ENCODE measurements around the gene DEFB112.

DEFB112 gene

GRCh38 chr6:50056242-50056641, 6.5 kb upstream of the DEFB112 start:
- TF ChIP-seq SUZ12 (IDR thresholded peaks at IDR 0.05; ENCODE audit: extremely low read depth, insufficient read depth, insufficient read length) (no peak), YY1 (IDR thresholded peaks at IDR 0.05; ENCODE audit: insufficient read depth, insufficient read length) (no peak), ZNF274 (IDR thresholded peaks at IDR 0.05; ENCODE audit: low read depth, low read length) (no peak)
- no peaks in the 10 kb centered on the region for H3K9me3 ChIP-seq (ENCODE audit: insufficient read depth, low read length)
- no peaks in the 10 kb centered on the region for H3K4me1 ChIP-seq (ENCODE audit: insufficient read depth, insufficient read length)
- no peaks in the 10 kb centered on the region for H3K36me3 ChIP-seq (ENCODE audit: insufficient read depth, insufficient read length, low read length)
- DNase-seq (ENCODE audit: low read depth, low spot score): no peak
- H3K9ac ChIP-seq (ENCODE audit: insufficient read length, low read depth): no peak overlapping the region
- H3K27me3 ChIP-seq (ENCODE audit: insufficient read depth, insufficient read length): no peaks in the 10 kb centered on the region
- H3K4me3 ChIP-seq (ENCODE audit: insufficient read length, low read depth): no peak overlapping the region

GRCh38 chr6:50047026-50047425, 2.7 kb downstream of the DEFB112 start:
- no peaks in the 10 kb centered on the region for H3K4me1 ChIP-seq (ENCODE audit: insufficient read depth, insufficient read length)
- DNase-seq (ENCODE audit: low read depth, low spot score): no peak
- H3K4me3 ChIP-seq (ENCODE audit: insufficient read length, low read depth): no peak overlapping the region
- H3K9me3 ChIP-seq (ENCODE audit: insufficient read depth, low read length): no peaks in the 10 kb centered on the region
- TF ChIP-seq YY1 (IDR thresholded peaks at IDR 0.05; ENCODE audit: insufficient read depth, insufficient read length): no peak
- no peak overlapping the region for H3K9ac ChIP-seq (ENCODE audit: insufficient read length, low read depth)
- no peaks in the 10 kb centered on the region for H3K36me3 ChIP-seq (ENCODE audit: insufficient read depth, insufficient read length, low read length)
- H3K27me3 ChIP-seq (ENCODE audit: insufficient read depth, insufficient read length): no peaks in the 10 kb centered on the region

DNA sequence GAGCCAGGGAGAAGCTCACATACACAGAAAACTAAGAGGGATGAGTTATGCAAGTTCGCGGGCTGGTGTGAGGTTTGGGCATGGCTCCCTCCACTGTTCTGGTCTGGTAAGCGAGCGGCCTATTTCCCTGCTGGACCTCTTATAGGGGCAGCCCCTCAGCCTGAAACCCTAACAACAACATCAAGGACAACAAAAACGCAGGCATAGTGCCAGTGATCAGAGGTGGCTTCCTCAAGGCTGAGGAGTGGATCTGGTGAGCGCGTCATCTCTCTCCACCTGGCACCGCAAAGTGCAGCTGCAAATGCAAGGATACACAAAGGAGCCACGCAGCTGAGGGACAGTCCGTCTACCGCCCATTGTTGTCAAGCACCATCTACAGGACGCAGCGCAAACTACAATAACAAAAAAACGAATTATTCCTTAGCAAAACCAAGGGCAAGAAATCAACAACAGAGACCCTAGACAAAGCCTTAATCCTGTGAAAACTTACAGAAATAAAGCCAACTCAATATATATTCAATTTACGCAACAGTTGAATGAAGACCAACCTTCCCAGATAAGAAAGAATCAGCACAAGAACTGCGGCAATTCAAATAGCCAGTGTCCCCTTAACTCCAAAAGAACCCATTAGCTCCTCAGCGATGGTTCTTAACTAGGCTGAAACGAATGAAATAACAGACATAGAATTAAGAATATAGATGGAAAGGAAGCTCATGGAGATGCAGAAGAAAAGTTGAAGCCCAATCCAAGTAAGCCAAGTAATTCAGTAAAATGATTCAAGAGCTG, 18.8 kb downstream of the DEFB112 start:
- no peaks in the 10 kb centered on the region for H3K4me1 ChIP-seq (ENCODE audit: insufficient read depth, insufficient read length)
- H3K9me3 ChIP-seq (ENCODE audit: insufficient read depth, low read length): no peaks in the 10 kb centered on the region
- H3K4me3 ChIP-seq (ENCODE audit: insufficient read length, low read depth): no peak overlapping the region
- peak; percentile 9 for DNase-seq (ENCODE audit: low read depth, low spot score)
- H3K36me3 ChIP-seq (ENCODE audit: insufficient read depth, insufficient read length, low read length): no peaks in the 10 kb centered on the region
- H3K9ac ChIP-seq (ENCODE audit: insufficient read length, low read depth): no peak overlapping the region
- no peaks in the 10 kb centered on the region for H3K27me3 ChIP-seq (ENCODE audit: insufficient read depth, insufficient read length)
- TF ChIP-seq SUZ12 (IDR thresholded peaks at IDR 0.05; ENCODE audit: extremely low read depth, insufficient read depth, insufficient read length): no peak

- Histone ChIP-seq H3K4me1 (ENCODE audit: insufficient read depth, insufficient read length) (no peaks in the 10 kb centered on the region), H3K36me3 (ENCODE audit: insufficient read depth, insufficient read length, low read length) (no peaks in the 10 kb centered on the region), H3K4me3 (ENCODE audit: insufficient read length, low read depth) (no peak overlapping the region), H3K9ac (ENCODE audit: insufficient read length, low read depth) (no peak overlapping the region), H3K27me3 (ENCODE audit: insufficient read depth, insufficient read length) (no peaks in the 10 kb centered on the region), H3K9me3 (ENCODE audit: insufficient read depth, low read length) (no peaks in the 10 kb centered on the region)
- no peak for DNase-seq (ENCODE audit: low read depth, low spot score)
- TF ChIP-seq SUZ12 (IDR thresholded peaks at IDR 0.05; ENCODE audit: extremely low read depth, insufficient read depth, insufficient read length): no peak
- no peak for TF ChIP-seq YY1 (IDR thresholded peaks at IDR 0.05; ENCODE audit: insufficient read depth, insufficient read length)
- no peak for TF ChIP-seq ZNF274 (IDR thresholded peaks at IDR 0.05; ENCODE audit: low read depth, low read length)
Measured at GRCh38 chr6:50030350-50030749, 19.4 kb downstream of the DEFB112 start.

GRCh38 chr6:50025258-50025657, 24.5 kb downstream of the DEFB112 start:
- H3K4me1 ChIP-seq (ENCODE audit: insufficient read depth, insufficient read length): no peaks in the 10 kb centered on the region
- TF ChIP-seq YY1 (IDR thresholded peaks at IDR 0.05; ENCODE audit: insufficient read depth, insufficient read length) (no peak), ZNF274 (IDR thresholded peaks at IDR 0.05; ENCODE audit: low read depth, low read length) (no peak), SUZ12 (IDR thresholded peaks at IDR 0.05; ENCODE audit: extremely low read depth, insufficient read depth, insufficient read length) (no peak)
- no peak for DNase-seq (ENCODE audit: low read depth, low spot score)
- H3K4me3 ChIP-seq (ENCODE audit: insufficient read length, low read depth): no peak overlapping the region
- no peaks in the 10 kb centered on the region for H3K36me3 ChIP-seq (ENCODE audit: insufficient read depth, insufficient read length, low read length)
- no peak overlapping the region for H3K9ac ChIP-seq (ENCODE audit: insufficient read length, low read depth)
- H3K27me3 ChIP-seq (ENCODE audit: insufficient read depth, insufficient read length): no peaks in the 10 kb centered on the region
- no peaks in the 10 kb centered on the region for H3K9me3 ChIP-seq (ENCODE audit: insufficient read depth, low read length)

- H3K36me3 ChIP-seq (ENCODE audit: insufficient read depth, insufficient read length, low read length): no peaks in the 10 kb centered on the region
Measured at GRCh38 chr6:50021894-50022293, 27.8 kb downstream of the DEFB112 start, which contains the start of gene DEFB110. DEFB110 (minus strand) TSS chr6:50021994; CDS start chr6:50021935, 59 bp downstream.

DNA sequence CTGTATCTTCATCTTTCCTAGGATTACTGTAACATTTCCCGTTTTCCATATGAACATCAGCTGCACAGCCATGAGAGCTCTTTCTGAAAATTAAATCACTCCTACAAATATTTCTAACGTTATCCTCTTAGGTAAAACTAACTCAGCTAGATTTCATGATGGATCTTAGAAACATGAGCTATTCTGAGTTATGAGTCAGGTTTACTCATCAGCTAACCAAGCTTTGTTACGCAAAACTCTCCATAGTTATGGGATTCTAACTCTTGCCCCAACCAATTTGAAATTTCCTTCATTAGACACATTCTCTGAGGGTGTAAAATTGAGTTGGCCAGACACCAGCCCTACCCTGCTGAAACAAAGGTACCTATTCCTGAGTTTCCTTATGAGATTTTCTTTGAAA, 41.9 kb downstream of the DEFB112 start:
- Histone ChIP-seq H3K4me3 (ENCODE audit: insufficient read length, low read depth) (no peak overlapping the region), H3K9ac (ENCODE audit: insufficient read length, low read depth) (no peak overlapping the region), H3K9me3 (ENCODE audit: insufficient read depth, low read length) (no peaks in the 10 kb centered on the region), H3K27me3 (ENCODE audit: insufficient read depth, insufficient read length) (no peaks in the 10 kb centered on the region), H3K36me3 (ENCODE audit: insufficient read depth, insufficient read length, low read length) (no peaks in the 10 kb centered on the region), H3K4me1 (ENCODE audit: insufficient read depth, insufficient read length) (no peaks in the 10 kb centered on the region)
- no peak for TF ChIP-seq SUZ12 (IDR thresholded peaks at IDR 0.05; ENCODE audit: extremely low read depth, insufficient read depth, insufficient read length)
- no peak for TF ChIP-seq YY1 (IDR thresholded peaks at IDR 0.05; ENCODE audit: insufficient read depth, insufficient read length)
- TF ChIP-seq ZNF274 (IDR thresholded peaks at IDR 0.05; ENCODE audit: low read depth, low read length): no peak
- no peak for DNase-seq (ENCODE audit: low read depth, low spot score)

More at GRCh38 chr6:50021894-50022293, 27.8 kb downstream of the DEFB112 start, which contains the start of gene DEFB110:
- no peaks in the 10 kb centered on the region for H3K4me1 ChIP-seq (ENCODE audit: insufficient read depth, insufficient read length)
- H3K27me3 ChIP-seq (ENCODE audit: insufficient read depth, insufficient read length): no peaks in the 10 kb centered on the region
- H3K9me3 ChIP-seq (ENCODE audit: insufficient read depth, low read length): no peaks in the 10 kb centered on the region
- no peak for DNase-seq (ENCODE audit: low read depth, low spot score)
- no peak within 1 kb of the TSS for H3K9ac ChIP-seq (ENCODE audit: insufficient read length, low read depth)
- TF ChIP-seq ZNF274 (IDR thresholded peaks at IDR 0.05; ENCODE audit: low read depth, low read length) (no peak), YY1 (IDR thresholded peaks at IDR 0.05; ENCODE audit: insufficient read depth, insufficient read length) (no peak), SUZ12 (IDR thresholded peaks at IDR 0.05; ENCODE audit: extremely low read depth, insufficient read depth, insufficient read length) (no peak)
- no peak within 1 kb of the TSS for H3K4me3 ChIP-seq (ENCODE audit: insufficient read length, low read depth)

Data from NT2/D1 (cell line).